Skeletal muscle tissue (tissue), 4 donors: ENCODE data around the gene DNASE1. TPM values are rescaled to one million over a fixed set of nuclear protein-coding genes. Genes with fewer than 3 reads are reported as not detected.

Source experiments
- H3K27ac ChIP-seq: one replicate; pipeline ENCODE4 v1.7.0; 2013; ENCODE audit warnings: mild to moderate bottlenecking, low read depth, low read length, inconsistent platforms
- H3K27me3 ChIP-seq, 3 donors: one replicate each; pipeline ENCODE4 v1.7.0; 2013; ENCODE audit warnings: low read length in 3 of 3; ENCODE audit not compliant: control insufficient read depth in 3 of 3, insufficient read depth in 3 of 3
- H3K36me3 ChIP-seq, 3 donors: one replicate each; pipeline ENCODE4 v1.7.0; 2013; ENCODE audit warnings: low read length in 3 of 3; ENCODE audit not compliant: control insufficient read depth in 3 of 3, insufficient read depth in 3 of 3
- H3K4me1 ChIP-seq, 3 donors: one replicate each; pipeline ENCODE4 v1.7.0; 2013; ENCODE audit warnings: low read length in 3 of 3, mild to moderate bottlenecking in 3 of 3; ENCODE audit not compliant: control insufficient read depth in 3 of 3, insufficient read depth in 3 of 3
- H3K4me3 ChIP-seq, 3 donors: one replicate each; pipeline ENCODE4 v1.7.0; 2013; ENCODE audit warnings: low read length in 3 of 3
- H3K9ac ChIP-seq, 3 donors: one replicate each; pipeline ENCODE4 v1.7.0; 2013; ENCODE audit warnings: low read length in 3 of 3, mild to moderate bottlenecking in 3 of 3, moderate library complexity in 2 of 3, low read depth in 1 of 3
- H3K9me3 ChIP-seq, 3 donors: one replicate each; pipeline ENCODE4 v1.7.0; 2013; ENCODE audit warnings: low read length in 3 of 3; ENCODE audit not compliant: control insufficient read depth in 3 of 3
- total RNA-seq: library from RNA; depleted of rRNA; stranded (reverse); fragments of >200 nt; gene quantifications from one replicate; pipeline ENCODE4 v1.2.3, GENCODE V29; 2014
- donor health status: Osteomylitis.

Gene DNASE1
- total RNA-seq, 1 donor from 2014 or later: 15.1 TPM

- H3K27me3 ChIP-seq: no peaks in the 10 kb centered on the region
- no peaks in the 10 kb centered on the region for H3K9me3 ChIP-seq
- peaks cover 55 to 77% (median 68%) of the 10 kb centered on the region in 3 donors for H3K36me3 ChIP-seq
- no peak overlapping the region for H3K27ac ChIP-seq
- H3K4me1 ChIP-seq: peaks cover 0 to 3% (median 3%) of the 10 kb centered on the region in 3 donors
- H3K4me3 ChIP-seq: no peak overlapping the region
- no peak overlapping the region for H3K9ac ChIP-seq
Observed at GRCh38 chr16:3674513-3675295, 20.2 kb downstream of the DNASE1 start.

GRCh38 chr16:3675601-3676130 lies 21.2 kb downstream of the DNASE1 start:
- Histone ChIP-seq H3K9ac (no peak overlapping the region), H3K27me3 (no peaks in the 10 kb centered on the region), H3K36me3 (peaks cover 55 to 78% (median 70%) of the 10 kb centered on the region in 3 donors), H3K4me3 (no peak overlapping the region), H3K27ac (no peak overlapping the region), H3K9me3 (no peaks in the 10 kb centered on the region), H3K4me1 (peaks cover 3 to 9% (median 7%) of the 10 kb centered on the region in 3 donors)

GRCh38 chr16:3677994-3678393 lies 23.5 kb downstream of the DNASE1 start:
- Histone ChIP-seq H3K4me1 (peaks cover 10 to 16% (median 14%) of the 10 kb centered on the region in 3 donors), H3K9ac (no peak overlapping the region)

GRCh38 chr16:3681206-3681605 lies 26.7 kb downstream of the DNASE1 start:
- no peaks in the 10 kb centered on the region for H3K27me3 ChIP-seq
- H3K9ac ChIP-seq: peak overlapping the region in 1 of 3 donors; percentile 28
- H3K4me1 ChIP-seq: peaks cover 10 to 16% (median 11%) of the 10 kb centered on the region in 3 donors
- H3K4me3 ChIP-seq: no peak overlapping the region
- H3K27ac ChIP-seq: no peak overlapping the region
- H3K9me3 ChIP-seq: no peaks in the 10 kb centered on the region
- H3K36me3 ChIP-seq: peaks cover 34 to 48% (median 44%) of the 10 kb centered on the region in 3 donors

More at GRCh38 chr16:3677994-3678393, 23.5 kb downstream of the DNASE1 start:
- Histone ChIP-seq H3K9me3 (no peaks in the 10 kb centered on the region), H3K27ac (no peak overlapping the region), H3K36me3 (peaks cover 52 to 60% (median 56%) of the 10 kb centered on the region in 3 donors), H3K4me3 (no peak overlapping the region), H3K27me3 (no peaks in the 10 kb centered on the region)

- Histone ChIP-seq H3K27me3 (no peaks in the 10 kb centered on the region), H3K4me1 (peaks cover 16 to 21% (median 19%) of the 10 kb centered on the region in 3 donors), H3K36me3 (peaks cover 24 to 28% (median 28%) of the 10 kb centered on the region in 3 donors), H3K27ac (no peak overlapping the region), H3K9me3 (no peaks in the 10 kb centered on the region), H3K9ac (no peak overlapping the region), H3K4me3 (no peak overlapping the region)
Observed at GRCh38 chr16:3687021-3687420, 32.5 kb downstream of the DNASE1 start.

- Histone ChIP-seq H3K4me3 (no peak overlapping the region), H3K9ac (no peak overlapping the region), H3K36me3 (peaks cover 21 to 28% (median 28%) of the 10 kb centered on the region in 3 donors), H3K27ac (no peak overlapping the region), H3K4me1 (peaks cover 16 to 22% (median 20%) of the 10 kb centered on the region in 3 donors), H3K27me3 (no peaks in the 10 kb centered on the region), H3K9me3 (no peaks in the 10 kb centered on the region)
Observed at GRCh38 chr16:3687792-3688191, 33.3 kb downstream of the DNASE1 start.

GRCh38 chr16:3689731-3690130 lies 35.2 kb downstream of the DNASE1 start:
- peak overlapping the region; percentile 58 for H3K27ac ChIP-seq
- no peaks in the 10 kb centered on the region for H3K27me3 ChIP-seq
- H3K4me1 ChIP-seq: peaks cover 19 to 34% (median 20%) of the 10 kb centered on the region in 3 donors
- H3K9me3 ChIP-seq: no peaks in the 10 kb centered on the region
- no peak overlapping the region for H3K4me3 ChIP-seq
- peaks cover 21 to 27% (median 22%) of the 10 kb centered on the region in 3 donors for H3K36me3 ChIP-seq
- H3K9ac ChIP-seq: peak overlapping the region in 1 of 3 donors; percentile 25

GRCh38 chr16:3690470-3690928 lies 36.0 kb downstream of the DNASE1 start:
- peaks cover 14 to 21% (median 15%) of the 10 kb centered on the region in 3 donors for H3K36me3 ChIP-seq
- no peaks in the 10 kb centered on the region for H3K27me3 ChIP-seq
- peak overlapping the region; percentile 58 for H3K27ac ChIP-seq
- H3K4me3 ChIP-seq: peak overlapping the region; percentile 72 to 89 (median 83)
- H3K9ac ChIP-seq: peak overlapping the region; percentile 57 to 90 (median 82)
- peaks cover 20 to 40% (median 23%) of the 10 kb centered on the region in 3 donors for H3K4me1 ChIP-seq
- H3K9me3 ChIP-seq: no peaks in the 10 kb centered on the region

- H3K4me1 ChIP-seq: peaks cover 25 to 47% (median 30%) of the 10 kb centered on the region in 3 donors
- H3K4me3 ChIP-seq: peak overlapping the region; percentile 72 to 89 (median 83)
- peaks cover 9 to 15% (median 9%) of the 10 kb centered on the region in 3 donors for H3K36me3 ChIP-seq
- H3K27me3 ChIP-seq: no peaks in the 10 kb centered on the region
- no peaks in the 10 kb centered on the region for H3K9me3 ChIP-seq
- peak overlapping the region; percentile 57 to 90 (median 82) for H3K9ac ChIP-seq
- H3K27ac ChIP-seq: peak overlapping the region; percentile 58
Observed at GRCh38 chr16:3690980-3691720, 36.7 kb downstream of the DNASE1 start.
